GM21381 (cell line): ENCODE data around the gene AGTRAP.

ENCODE experiments used
- ATAC-seq: cut with Tn5 transposase; IDR thresholded peaks from one replicate; pipeline ENCODE4 v1.9.1; 2021; ENCODE audit warnings: mild to moderate bottlenecking, moderate library complexity; ENCODE audit not compliant: unreplicated experiment

AGTRAP gene

GRCh38 chr1:11757047-11757446 is 21.1 kb downstream of the AGTRAP start:
- ATAC-seq = no peak

GRCh38 chr1:11759791-11760190 is 23.9 kb downstream of the AGTRAP start:
- ATAC-seq = no peak

- no peak for ATAC-seq
These were observed 25.3 kb downstream of the AGTRAP start for GRCh38 chr1:11761285-11761684.

GRCh38 chr1:11761988-11762406 is 26.1 kb downstream of the AGTRAP start, which contains the start of gene C1orf167:
TSS of gene C1orf167 (plus strand) at chr1:11762193. CDS start at chr1:11764401, 2,208 bp downstream.
- no peak for ATAC-seq

GRCh38 chr1:11764115-11764514 is 28.2 kb downstream of the AGTRAP start:
- ATAC-seq = no peak

- ATAC-seq = no peak
These were observed 28.6 kb downstream of the AGTRAP start for GRCh38 chr1:11764519-11764918.

- ATAC-seq = no peak
These were observed 29.9 kb downstream of the AGTRAP start for GRCh38 chr1:11765661-11766428.

GRCh38 chr1:11766429-11766776 is 30.5 kb downstream of the AGTRAP start:
- no peak for ATAC-seq

GRCh38 chr1:11767922-11768704 is 32.2 kb downstream of the AGTRAP start:
- no peak for ATAC-seq

- no peak for ATAC-seq
These were observed 32.9 kb downstream of the AGTRAP start for GRCh38 chr1:11768821-11769220.

- ATAC-seq = no peak
These were observed 33.3 kb downstream of the AGTRAP start for GRCh38 chr1:11769274-11769673.

GRCh38 chr1:11770011-11770410 is 34.1 kb downstream of the AGTRAP start:
- no peak for ATAC-seq

GRCh38 chr1:11771481-11772043 is 35.6 kb downstream of the AGTRAP start:
- ATAC-seq = no peak

GRCh38 chr1:11772458-11772857 is 36.5 kb downstream of the AGTRAP start:
- no peak for ATAC-seq

- ATAC-seq = no peak
These were observed 38.8 kb downstream of the AGTRAP start for GRCh38 chr1:11774753-11775152.

- no peak for ATAC-seq
These were observed 41.9 kb downstream of the AGTRAP start for GRCh38 chr1:11777658-11778322.

GRCh38 chr1:11778336-11778735 is 42.4 kb downstream of the AGTRAP start:
- no peak for ATAC-seq

GRCh38 chr1:11778844-11779623 is 43.1 kb downstream of the AGTRAP start:
- no peak for ATAC-seq

GRCh38 chr1:11779715-11780379 is 43.9 kb downstream of the AGTRAP start:
- ATAC-seq = no peak
